MCF 10A (cell line): ENCODE data around the gene ASCC1. TPM values are rescaled to one million over a fixed set of nuclear protein-coding genes. Genes with fewer than 3 reads are reported as not detected.
A peak's percentile ranks its signal among the peaks of the same experiment; 100 is the strongest.
"Not testable (repeated sequence)": the region's sequence is repeated elsewhere in the genome, so short reads cannot be mapped to it uniquely, and the experiment has no call there.

Experiments
- BruUV-seq: library from RNA; stranded (reverse); fragments of 400-500 nt; replicated peaks from 2 replicates; lab custom pipeline; 2021; lab: Mats Ljungman, UMichigan
- CTCF ChIA-PET: fragments of 300-600 bp; sonication (Branson Sonifier 250); formaldehyde crosslinking; extraction: SDS; loops from one replicate; lab custom pipeline; 2021; ENCODE audit warnings: antibody characterized with exemption, inconsistent platforms; lab: Yijun Ruan, JAX
- POLR2A ChIA-PET: fragments of 300-600, 350-650 bp; sonication (Branson Sonifier 250); formaldehyde crosslinking; extraction: SDS; loops from one replicate; lab custom pipeline; 2020; ENCODE audit warnings: antibody characterized with exemption, inconsistent platforms; lab: Yijun Ruan, JAX
- DNase-seq: peaks from one replicate; pipeline ENCODE4 v3.0.0-alpha.2; 2018; ENCODE audit not compliant: unreplicated experiment
- H3K27ac Mint-ChIP-seq: one replicate; pipeline ENCODE4 v1.8.0; 2022; ENCODE audit warnings: mild to moderate bottlenecking, low read depth, mixed read lengths; ENCODE audit not compliant: unreplicated experiment
- H3K27me3 Mint-ChIP-seq: one replicate; pipeline ENCODE4 v1.8.0; 2022; ENCODE audit warnings: mixed read lengths; ENCODE audit not compliant: insufficient read depth, unreplicated experiment
- H3K36me3 Mint-ChIP-seq: one replicate; pipeline ENCODE4 v1.8.0; 2022; ENCODE audit warnings: mild to moderate bottlenecking, moderate library complexity, mixed read lengths; ENCODE audit not compliant: insufficient read depth, unreplicated experiment
- H3K4me1 Mint-ChIP-seq: one replicate; pipeline ENCODE4 v1.8.0; 2022; ENCODE audit warnings: mixed read lengths; ENCODE audit not compliant: insufficient read depth, unreplicated experiment
- H3K4me3 Mint-ChIP-seq: one replicate; pipeline ENCODE4 v1.8.0; 2022; ENCODE audit warnings: mild to moderate bottlenecking, moderate library complexity, mixed read lengths; ENCODE audit not compliant: unreplicated experiment
- H3K9me3 Mint-ChIP-seq: one replicate; pipeline ENCODE4 v1.8.0; 2022; ENCODE audit warnings: mixed read lengths; ENCODE audit not compliant: unreplicated experiment
- intact Hi-C: fragments of 100-400 bp; cut with micrococcal nuclease; formaldehyde crosslinking; loops from 2 replicates; pipeline ENCODE4 v1.14.1; 2022
- total RNA-seq: library from RNA; stranded (reverse); gene quantifications from 2 replicates; pipeline ENCODE4 v1.2.3, GENCODE V29; 2022
- TF ChIP-seq, protein P1 (sequence below): fragments of 200-600 bp; IDR thresholded peaks from one replicate; pipeline ENCODE4 v1.8.0; 2022; ENCODE audit warnings: antibody characterized with exemption, mild to moderate bottlenecking; ENCODE audit not compliant: unreplicated experiment

Gene ASCC1
- total RNA-seq, 1 experiment from 2014 or later: 26.3 TPM

DNA sequence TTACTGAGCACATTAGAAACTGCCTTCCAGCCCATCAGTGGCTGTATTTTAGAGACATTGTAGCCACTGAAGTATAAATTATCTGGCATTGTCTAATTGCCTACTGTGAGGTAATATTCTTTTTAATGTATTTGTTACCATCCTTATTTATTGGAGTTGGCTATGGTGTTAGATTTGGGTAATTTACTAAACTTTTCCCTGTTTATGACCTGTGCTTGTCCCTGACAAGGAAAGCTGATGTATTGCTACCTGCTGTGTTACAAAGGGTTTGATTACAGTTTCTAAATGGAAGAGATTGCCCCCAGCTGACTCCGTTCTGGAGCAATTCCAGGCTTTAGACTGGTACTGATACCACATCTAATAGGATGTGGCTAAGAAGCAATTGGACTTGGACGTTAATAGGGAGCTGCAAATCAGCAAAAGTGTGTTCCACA lies 12.3 kb upstream of the ASCC1 start:
- H3K27me3 Mint-ChIP-seq: no peaks in the 10 kb centered on the region
- no peak overlapping the region for H3K4me3 Mint-ChIP-seq
- H3K27ac Mint-ChIP-seq: peak overlapping the region; percentile 23
- POLR2A ChIA-PET: interaction anchor here (0.6 to 3.9 kb wide), 17 partner anchors 9 to 264 kb away, joined by 3 to 56 read pairs (median 11); partner anchors contain the start of genes ANAPC16, ASCC1, CHST3 and DDIT4
- H3K9me3 Mint-ChIP-seq: no peaks in the 10 kb centered on the region
- peaks cover 42% of the 10 kb centered on the region for H3K36me3 Mint-ChIP-seq
- TF ChIP-seq, protein P1, sequence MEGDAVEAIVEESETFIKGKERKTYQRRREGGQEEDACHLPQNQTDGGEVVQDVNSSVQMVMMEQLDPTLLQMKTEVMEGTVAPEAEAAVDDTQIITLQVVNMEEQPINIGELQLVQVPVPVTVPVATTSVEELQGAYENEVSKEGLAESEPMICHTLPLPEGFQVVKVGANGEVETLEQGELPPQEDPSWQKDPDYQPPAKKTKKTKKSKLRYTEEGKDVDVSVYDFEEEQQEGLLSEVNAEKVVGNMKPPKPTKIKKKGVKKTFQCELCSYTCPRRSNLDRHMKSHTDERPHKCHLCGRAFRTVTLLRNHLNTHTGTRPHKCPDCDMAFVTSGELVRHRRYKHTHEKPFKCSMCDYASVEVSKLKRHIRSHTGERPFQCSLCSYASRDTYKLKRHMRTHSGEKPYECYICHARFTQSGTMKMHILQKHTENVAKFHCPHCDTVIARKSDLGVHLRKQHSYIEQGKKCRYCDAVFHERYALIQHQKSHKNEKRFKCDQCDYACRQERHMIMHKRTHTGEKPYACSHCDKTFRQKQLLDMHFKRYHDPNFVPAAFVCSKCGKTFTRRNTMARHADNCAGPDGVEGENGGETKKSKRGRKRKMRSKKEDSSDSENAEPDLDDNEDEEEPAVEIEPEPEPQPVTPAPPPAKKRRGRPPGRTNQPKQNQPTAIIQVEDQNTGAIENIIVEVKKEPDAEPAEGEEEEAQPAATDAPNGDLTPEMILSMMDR: no peak
- intact Hi-C loops: no loop called here
- BruUV-seq: no TSS peak
- H3K4me1 Mint-ChIP-seq: peaks cover 25% of the 10 kb centered on the region
- DNase-seq: no peak
- CTCF ChIA-PET: interaction anchor here (0.6 to 1.0 kb wide), 5 partner anchors 31 to 178 kb away, joined by 3 to 5 read pairs (median 3); no protein-coding TSS in a partner anchor

DNA sequence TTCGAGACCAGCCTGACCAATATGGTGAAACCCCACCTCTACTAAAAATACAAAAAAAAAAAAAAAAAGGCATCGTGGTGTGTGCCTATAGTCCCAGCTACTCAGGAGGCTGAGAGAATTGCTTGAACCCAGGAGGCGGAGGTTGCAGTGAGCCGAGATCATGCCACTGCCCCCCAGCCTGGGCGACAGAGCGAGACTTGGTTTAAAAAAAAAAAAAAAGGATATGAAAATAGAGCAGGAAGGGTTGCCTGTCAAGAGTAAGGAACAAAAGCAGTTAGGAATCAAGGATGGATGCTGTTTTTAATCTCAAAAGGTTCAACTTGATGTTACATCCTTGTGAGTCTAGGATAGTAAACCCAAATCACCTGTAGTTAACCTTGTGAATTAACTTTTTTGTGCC lies 11.8 kb upstream of the ASCC1 start:
- no TSS peak for BruUV-seq
- no peak for DNase-seq
- intact Hi-C loops: no loop called here
- Mint-ChIP-seq H3K9me3 (no peaks in the 10 kb centered on the region), H3K36me3 (peaks cover 37% of the 10 kb centered on the region), H3K4me3 (no peak overlapping the region), H3K4me1 (peaks cover 25% of the 10 kb centered on the region), H3K27ac (peak overlapping the region; percentile 23), H3K27me3 (no peaks in the 10 kb centered on the region)
- TF ChIP-seq, protein P1: no peak
- CTCF ChIA-PET: interaction anchor here (0.8 to 1.0 kb wide), 2 partner anchors 89 to 94 kb away, joined by 3 to 5 read pairs; no protein-coding TSS in a partner anchor
- POLR2A ChIA-PET: interaction anchor here (2.6 to 3.9 kb wide), 6 partner anchors 16 to 109 kb away, joined by 11 to 56 read pairs (median 22); partner anchors contain the start of gene DDIT4

DNA sequence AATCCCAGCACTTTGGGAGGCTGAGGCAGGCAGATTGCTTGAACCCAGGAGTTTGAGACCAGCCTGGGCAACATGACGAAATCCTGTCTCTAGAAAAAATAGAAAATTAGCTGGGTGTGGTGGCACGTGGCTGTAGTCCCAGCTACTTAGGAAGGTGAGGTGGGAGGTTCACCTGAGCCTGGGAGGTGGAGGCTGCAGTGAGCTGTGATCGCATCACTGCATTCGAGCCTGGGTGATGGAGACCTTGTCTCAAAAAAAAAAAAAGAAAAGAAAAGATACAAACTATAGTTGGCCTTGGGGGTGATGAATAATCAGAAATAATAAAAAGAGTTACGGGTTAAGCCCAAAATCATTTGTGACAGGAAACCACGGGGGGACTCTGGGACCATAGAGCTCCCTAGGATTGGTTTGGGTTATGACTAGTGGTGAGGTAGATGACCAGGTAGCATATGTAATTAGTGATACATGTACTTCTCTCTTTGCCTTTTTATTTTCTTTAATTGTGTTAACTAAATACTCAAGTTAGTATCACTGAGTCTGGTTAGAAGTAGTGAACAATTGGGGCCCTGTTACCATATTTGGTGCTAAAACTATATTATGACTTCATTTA lies 10.4 kb upstream of the ASCC1 start:
- H3K4me1 Mint-ChIP-seq: peaks cover 25% of the 10 kb centered on the region
- H3K9me3 Mint-ChIP-seq: no peaks in the 10 kb centered on the region
- no peak for DNase-seq
- BruUV-seq: no TSS peak
- CTCF ChIA-PET: interaction anchor here (0.6 to 1.9 kb wide), 6 partner anchors 77 to 848 kb away, joined by 3 to 9 read pairs (median 3); no protein-coding TSS in a partner anchor
- peaks cover 38% of the 10 kb centered on the region for H3K36me3 Mint-ChIP-seq
- intact Hi-C loops: no loop called here
- H3K27ac Mint-ChIP-seq: peak overlapping the region; percentile 90
- no peak overlapping the region for H3K4me3 Mint-ChIP-seq
- TF ChIP-seq, protein P1: no peak
- POLR2A ChIA-PET: interaction anchor here (0.6 to 3.0 kb wide), 10 partner anchors 10 to 109 kb away, joined by 3 to 13 read pairs (median 6); partner anchors contain the start of genes ANAPC16, ASCC1 and DDIT4
- no peaks in the 10 kb centered on the region for H3K27me3 Mint-ChIP-seq

DNA sequence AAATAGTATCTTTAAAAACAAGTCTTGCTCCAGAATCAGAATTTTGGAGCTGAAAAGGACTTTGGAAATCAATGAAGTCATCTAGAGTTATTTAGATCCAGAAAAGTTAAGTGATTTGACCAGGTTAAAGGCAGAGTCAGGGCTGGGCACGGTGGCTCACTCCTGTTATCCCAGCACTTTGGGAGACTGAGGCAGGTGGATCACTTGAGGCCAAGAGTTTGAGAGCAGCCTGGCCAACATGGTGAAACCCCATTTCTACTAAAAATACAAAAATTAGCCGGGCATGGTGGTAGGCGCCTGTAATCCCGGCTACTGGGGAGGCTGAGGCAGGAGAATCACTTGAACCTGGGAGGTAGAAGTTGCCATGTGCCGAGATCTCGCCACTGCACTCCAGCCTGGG lies 8.1 kb upstream of the ASCC1 start:
- H3K9me3 Mint-ChIP-seq, DNase-seq, BruUV-seq, H3K27me3 Mint-ChIP-seq, intact Hi-C loops, H3K4me3 Mint-ChIP-seq: not testable (repeated sequence)
- Mint-ChIP-seq H3K36me3 (peaks cover 48% of the 10 kb centered on the region), H3K27ac (peak overlapping the region; percentile 23), H3K4me1 (peaks cover 12% of the 10 kb centered on the region)
- ChIA-PET POLR2A (interaction anchor here (0.5 to 3.0 kb wide), 9 partner anchors 9 to 844 kb away, joined by 3 to 10 read pairs (median 5); partner anchors contain the start of genes ANAPC16, ASCC1 and DDIT4), CTCF (interaction anchor here (0.6 to 5.0 kb wide), 17 partner anchors 9 to 328 kb away, joined by 3 to 42 read pairs (median 4); partner anchors contain the start of gene ANAPC16)
